DOHH2 (cell line): ENCODE data around the gene MCF2L2.

Source experiments
- H3F3A ChIP-seq: fragments of 200-600 bp; sonication (generic), shearing (Covaris generic); 2 replicates; pipeline ENCODE4 v1.6.0; 2016; ENCODE audit warnings: antibody characterized with exemption, mild to moderate bottlenecking; ENCODE audit not compliant: control insufficient read depth, insufficient read depth
- H3K27ac ChIP-seq: fragments of 200-600 bp; sonication (generic); 2 replicates; pipeline ENCODE4 v1.5.1; 2014; ENCODE audit warnings: low read depth, mild to moderate bottlenecking, low read length, moderate library complexity
- H3K27me3 ChIP-seq: fragments of 200-600 bp; sonication (generic); 2 replicates; pipeline ENCODE4 v1.6.1; 2014; ENCODE audit warnings: mild to moderate bottlenecking, low read length, mixed read lengths; ENCODE audit not compliant: control insufficient read depth
- H3K36me3 ChIP-seq: fragments of 200-600 bp; sonication (generic); 2 replicates; pipeline ENCODE4 v1.6.1; 2014; ENCODE audit warnings: mild to moderate bottlenecking, low read length, moderate library complexity, mixed read lengths; ENCODE audit not compliant: control insufficient read depth
- H3K4me1 ChIP-seq: fragments of 200-600 bp; sonication (generic); 2 replicates; pipeline ENCODE4 v1.6.1; 2014; ENCODE audit warnings: mild to moderate bottlenecking, low read length, mixed read lengths; ENCODE audit not compliant: control insufficient read depth
- H3K4me2 ChIP-seq: fragments of 200-600 bp; sonication (generic); 2 replicates; pipeline ENCODE4 v1.6.0; 2014; ENCODE audit warnings: mild to moderate bottlenecking, low read length, moderate library complexity
- H3K4me3 ChIP-seq: fragments of 200-600 bp; sonication (generic); 2 replicates; pipeline ENCODE4 v1.5.1; 2014; ENCODE audit warnings: mild to moderate bottlenecking, low read length, mixed read lengths
- H3K79me2 ChIP-seq: fragments of 200-600 bp; sonication (generic); 2 replicates; pipeline ENCODE4 v1.6.1; 2014; ENCODE audit warnings: mild to moderate bottlenecking, low read length, mixed read lengths; ENCODE audit not compliant: control insufficient read depth
- H3K9me2 ChIP-seq: fragments of 200-600 bp; sonication (generic); replicated peaks from 2 replicates; pipeline ENCODE4 v1.6.1; 2014; ENCODE audit warnings: mild to moderate bottlenecking, low read length, mixed read lengths; ENCODE audit not compliant: control insufficient read depth
- H3K9me3 ChIP-seq: fragments of 200-600 bp; sonication (generic); 2 replicates; pipeline ENCODE4 v1.6.1; 2014; ENCODE audit warnings: antibody characterized with exemption, low read length, mixed read lengths; ENCODE audit not compliant: control insufficient read depth, insufficient read depth
- H4K20me1 ChIP-seq: fragments of 200-600 bp; sonication (generic); 2 replicates; pipeline ENCODE4 v1.6.0; 2014; ENCODE audit warnings: low read depth, mild to moderate bottlenecking, antibody characterized with exemption, low read length, moderate library complexity; ENCODE audit not compliant: control insufficient read depth, insufficient read depth
- CTCF ChIP-seq: fragments of 200-600 bp; sonication (generic); IDR thresholded peaks from one replicate; pipeline ENCODE4 v1.5.1; 2014; ENCODE audit warnings: antibody characterized with exemption, mild to moderate bottlenecking, low read depth, low read length; ENCODE audit not compliant: poor library complexity, severe bottlenecking
- EZH2phosphoT487 ChIP-seq: fragments of 200-600 bp; sonication (generic); IDR thresholded peaks from 2 replicates; pipeline ENCODE4 v1.6.1; 2017; ENCODE audit warnings: borderline replicate concordance, mild to moderate bottlenecking, antibody characterized with exemption, low read length, moderate library complexity, mixed read lengths

The MCF2L2 gene

GRCh38 chr3:183264268-183264667 is 164.2 kb downstream of the MCF2L2 start:
- Histone ChIP-seq H3K9me2 (no peaks in the 10 kb centered on the region), H3F3A (no peaks in the 10 kb centered on the region), H3K36me3 (no peaks in the 10 kb centered on the region), H4K20me1 (no peaks in the 10 kb centered on the region), H3K27ac (no peak overlapping the region), H3K79me2 (no peaks in the 10 kb centered on the region), H3K27me3 (no peaks in the 10 kb centered on the region), H3K4me1 (peaks cover 20% of the 10 kb centered on the region), H3K9me3 (no peaks in the 10 kb centered on the region), H3K4me3 (no peak overlapping the region), H3K4me2 (no peak overlapping the region)
- TF ChIP-seq CTCF: no peak
- no peak for TF ChIP-seq EZH2phosphoT487

- no peaks in the 10 kb centered on the region for H3F3A ChIP-seq
- no peaks in the 10 kb centered on the region for H3K9me3 ChIP-seq
- H4K20me1 ChIP-seq: no peaks in the 10 kb centered on the region
- H3K36me3 ChIP-seq: no peaks in the 10 kb centered on the region
- no peak overlapping the region for H3K4me3 ChIP-seq
- no peak for TF ChIP-seq EZH2phosphoT487
- no peak for TF ChIP-seq CTCF
- H3K27me3 ChIP-seq: no peaks in the 10 kb centered on the region
- no peak overlapping the region for H3K27ac ChIP-seq
- peaks cover 22% of the 10 kb centered on the region for H3K4me1 ChIP-seq
- H3K9me2 ChIP-seq: no peaks in the 10 kb centered on the region
- no peaks in the 10 kb centered on the region for H3K79me2 ChIP-seq
- H3K4me2 ChIP-seq: no peak overlapping the region
Observed at GRCh38 chr3:183262875-183263378, 165.5 kb downstream of the MCF2L2 start.

- Histone ChIP-seq H3K4me2 (no peak overlapping the region; the same call in 1 of the 2 replicates), H3K36me3 (no peaks in the 10 kb centered on the region), H4K20me1 (no peaks in the 10 kb centered on the region), H3F3A (no peaks in the 10 kb centered on the region), H3K9me2 (no peaks in the 10 kb centered on the region), H3K79me2 (no peaks in the 10 kb centered on the region), H3K4me3 (no peak overlapping the region), H3K9me3 (no peaks in the 10 kb centered on the region), H3K27ac (no peak overlapping the region), H3K27me3 (0 out of 2 replicates have a peak, but pooled peaks cover 3% of the 10 kb centered on the region), H3K4me1 (peaks cover 22% of the 10 kb centered on the region)
- TF ChIP-seq EZH2phosphoT487 (no peak), CTCF (no peak)
Observed at GRCh38 chr3:183261151-183261724, 167.2 kb downstream of the MCF2L2 start.
